HepG2 (cell line): ENCODE measurements around the gene NDRG2. TPM values are rescaled to one million over a fixed set of nuclear protein-coding genes. Genes with fewer than 3 reads are reported as not detected.
A peak's percentile ranks its signal among the peaks of the same experiment; 100 is the strongest.

ENCODE experiments used
- CC2D1A ChIP-seq: sonication (generic); formaldehyde crosslinking; IDR thresholded peaks from 2 replicates; pipeline ENCODE4 v1.8.1; 2023; ENCODE audit warnings: mild to moderate bottlenecking, missing genetic modification reagents
- E2F2 ChIP-seq: sonication (generic); formaldehyde crosslinking; IDR thresholded peaks from 2 replicates; pipeline ENCODE4 v1.4.0; 2020; ENCODE audit warnings: missing genetic modification reagents, borderline replicate concordance
- ELF1 ChIP-seq: sonication (generic); formaldehyde crosslinking; IDR thresholded peaks from 2 replicates; pipeline ENCODE4 v1.4.0; 2020; ENCODE audit warnings: missing genetic modification reagents
- EZH2 ChIP-seq: conservative IDR thresholded peaks from 2 replicates; pipeline ENCODE4 v1.6.1; 2012; ENCODE audit warnings: mild to moderate bottlenecking, low read depth, low read length, moderate library complexity
- GATAD2A ChIP-seq: IDR thresholded peaks from 2 replicates; pipeline ENCODE4 v1.6.1; 2016
- HHEX ChIP-seq: IDR thresholded peaks from 2 replicates; pipeline ENCODE4 v1.6.1; 2016; ENCODE audit warnings: control low read depth
- PRPF4 ChIP-seq: fragments of 200-400 bp; formaldehyde crosslinking; IDR thresholded peaks from 2 replicates; pipeline ENCODE4 v1.6.1; 2016; ENCODE audit warnings: low read length, low read depth; ENCODE audit not compliant: poor library complexity, severe bottlenecking
- RBFOX2 ChIP-seq: fragments of 200-400 bp; formaldehyde crosslinking; IDR thresholded peaks from 2 replicates; pipeline ENCODE4 v1.6.1; 2017; ENCODE audit warnings: low read depth, mild to moderate bottlenecking, low read length
- SP1 ChIP-seq, 2 experiments: fragments of 450-650 bp in 1 of 2; sonication (generic) in 1 of 2; formaldehyde crosslinking in 1 of 2; IDR thresholded peaks; 2 replicates each; pipeline versions ENCODE4 v1.4.0 to v1.6.1; 2016 to 2020; ENCODE audit warnings: missing genetic modification reagents in 1 of 2
- ZMYM2 ChIP-seq: sonication (generic); formaldehyde crosslinking; IDR thresholded peaks from 2 replicates; pipeline ENCODE4 v1.8.0; 2022; ENCODE audit warnings: mild to moderate bottlenecking, missing genetic modification reagents
- ZNF160 ChIP-seq: sonication (generic); formaldehyde crosslinking; IDR thresholded peaks from 2 replicates; pipeline ENCODE4 v1.8.0; 2022; ENCODE audit warnings: mild to moderate bottlenecking, inconsistent platforms, missing genetic modification reagents
- ZNF224 ChIP-seq: sonication (generic); formaldehyde crosslinking; IDR thresholded peaks from 2 replicates; pipeline ENCODE4 v1.5.0; 2020; ENCODE audit warnings: mild to moderate bottlenecking, missing genetic modification reagents
- ZNF317 ChIP-seq: sonication (generic); formaldehyde crosslinking; IDR thresholded peaks from 2 replicates; pipeline ENCODE4 v1.5.0; 2020; ENCODE audit warnings: mild to moderate bottlenecking, missing genetic modification reagents
- ZNF530 ChIP-seq: sonication (generic); formaldehyde crosslinking; IDR thresholded peaks from 2 replicates; pipeline ENCODE4 v1.5.0; 2020; ENCODE audit warnings: low read depth, mild to moderate bottlenecking, missing genetic modification reagents
- ZNF547 ChIP-seq: sonication (generic); formaldehyde crosslinking; IDR thresholded peaks from 2 replicates; pipeline ENCODE4 v1.5.1; 2020; ENCODE audit warnings: mild to moderate bottlenecking, missing genetic modification reagents
- ZNF646 ChIP-seq: sonication (generic); formaldehyde crosslinking; IDR thresholded peaks from 2 replicates; pipeline ENCODE4 v1.9.0; 2021; ENCODE audit warnings: mild to moderate bottlenecking, missing genetic modification reagents
- polyA plus RNA-seq, 8 experiments: library from polyadenylated mRNA; depleted of rRNA in 3 of 8; stranded (reverse) in 7 of 8; unstranded in 1 of 8; fragments of >200 nt; fragmentation: Illumina TruSeq in 4 of 8; extraction: Trizol in 4 of 8; gene quantifications; 2 replicates each; pipeline versions ENCODE4 v1.2.1 to v1.2.3, GENCODE V29; 2011 to 2016; ENCODE audit warnings: low read depth in 4 of 8, missing spikeins in 1 of 8, mixed read lengths in 1 of 8; ENCODE audit not compliant: insufficient read depth in 1 of 8
- total RNA-seq, 5 experiments: library from RNA; depleted of rRNA; stranded (reverse); fragments of >200 nt; fragmentation: Illumina TruSeq; extraction: Trizol; gene quantifications; 2 replicates each; pipeline ENCODE4 v1.2.3, GENCODE V29; 2016; ENCODE audit warnings: low read depth in 1 of 5

NDRG2 gene
- total and polyA plus RNA-seq, 2 of the 13 experiments (the other 11 are each of a cell fraction or from before 2014, with no cell fraction given), result 27.2 to 189 TPM

DNA sequence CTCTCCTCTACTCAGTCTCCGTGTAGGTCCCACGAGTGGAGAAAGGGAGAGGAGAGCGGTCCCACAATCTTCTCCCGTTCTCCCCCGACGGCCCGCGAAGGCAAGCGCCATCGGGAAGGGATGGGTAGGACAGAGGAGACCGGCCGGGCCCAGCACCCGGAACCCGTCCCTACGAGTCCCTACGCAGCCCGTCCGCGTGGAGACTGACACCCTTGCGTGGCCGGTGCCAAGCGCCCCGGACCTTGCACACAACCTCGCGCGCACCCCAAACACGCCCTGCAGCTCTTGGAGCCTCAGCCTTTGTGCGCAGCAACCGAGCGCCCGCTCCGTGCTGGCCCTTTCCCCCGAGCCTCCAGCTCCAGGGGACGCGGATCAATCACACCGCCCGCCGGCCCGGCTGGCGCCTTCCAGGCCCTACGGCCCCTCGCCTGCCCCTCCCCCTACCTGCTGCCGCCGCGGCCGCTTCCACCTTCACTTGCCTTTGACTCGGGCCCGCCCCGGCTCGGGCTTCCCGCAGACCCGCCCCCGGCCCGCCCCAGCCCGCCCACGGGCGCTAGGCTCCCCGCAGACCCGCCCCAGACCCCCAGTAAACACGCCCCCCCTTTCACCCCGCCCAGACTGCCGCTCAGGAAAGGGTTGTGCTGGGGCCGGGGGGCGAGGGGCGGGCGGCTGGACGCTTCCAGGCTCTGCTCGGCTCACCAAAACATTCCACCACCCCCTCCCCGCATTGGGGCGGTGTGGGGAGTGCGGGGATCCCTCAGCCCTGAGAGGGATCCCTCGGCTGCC is at the start of gene NDRG2 (continued):
- TF ChIP-seq ZNF224 (CRISPR knock-in tag), result no peak
- TF ChIP-seq ELF1 (CRISPR knock-in tag), result peak; percentile 28; the same call in 1 of the 2 replicates
- no peak for TF ChIP-seq ZNF646
- no peak for TF ChIP-seq ZMYM2 (CRISPR knock-in tag)
- TF ChIP-seq GATAD2A (CRISPR knock-in tag), result peak; percentile 46; the same call in 1 of the 2 replicates
- peak; percentile 64 for TF ChIP-seq PRPF4
- TF ChIP-seq ZNF317 (CRISPR knock-in tag), result peak; percentile 60; the same call in 1 of the 2 replicates
- TF ChIP-seq E2F2 (CRISPR knock-in tag), result 0 out of 2 replicates have a peak, but pooled peaks have one; percentile 27
- peak; percentile 48; the same call in 1 of the 2 replicates for TF ChIP-seq ZNF530 (CRISPR knock-in tag)
- TF ChIP-seq SP1 (IDR thresholded peaks at IDR 0.05), result no peak
- TF ChIP-seq SP1 (CRISPR knock-in tag; IDR thresholded peaks at IDR 0.05), result no peak
- peak; percentile 53; the same call in 1 of the 2 replicates for TF ChIP-seq ZNF547 (CRISPR knock-in tag)
- TF ChIP-seq CC2D1A (CRISPR knock-in tag), result no peak
- TF ChIP-seq HHEX (CRISPR knock-in tag), result no peak
- 0 out of 2 replicates have a peak, but pooled peaks have one; percentile 84 for TF ChIP-seq ZNF160
- TF ChIP-seq EZH2, result no peak
- peak; percentile 94 for TF ChIP-seq RBFOX2
